Vagina (tissue), 2 donors: ENCODE results near the gene ABHD12.

ENCODE experiments used
- CTCF ChIP-seq, 3 experiments: fragments of 450-650 bp in 2 of 3; fragments of 200-600 bp in 1 of 3; sonication (generic) in 1 of 3; IDR thresholded peaks; one replicate each; pipeline ENCODE4 v1.5.1; 2017 to 2019; ENCODE audit warnings: antibody characterized with exemption in 3 of 3, mild to moderate bottlenecking in 2 of 3, moderate library complexity in 2 of 3
- POLR2A ChIP-seq, 2 donors: fragments of 450-650 bp; IDR thresholded peaks; one replicate each; pipeline ENCODE4 v1.6.1; 2017; ENCODE audit warnings: antibody characterized with exemption in 2 of 2, mild to moderate bottlenecking in 2 of 2, moderate library complexity in 2 of 2
- POLR2AphosphoS5 ChIP-seq, 2 donors: sonication (generic); formaldehyde crosslinking; IDR thresholded peaks; one replicate each; pipeline ENCODE4 v1.9.0; 2017; ENCODE audit warnings: antibody characterized with exemption in 2 of 2, mild to moderate bottlenecking in 2 of 2, low read depth in 1 of 2; ENCODE audit not compliant: insufficient read depth in 1 of 2

- no peak for TF ChIP-seq POLR2A (IDR thresholded peaks at IDR 0.05)
- TF ChIP-seq CTCF (IDR thresholded peaks at IDR 0.05), result no peak
- no peak for TF ChIP-seq POLR2AphosphoS5 (IDR thresholded peaks at IDR 0.05; ENCODE audit: insufficient read depth in 1 of 2, low read depth in 1 of 2)
These were observed 22.1 kb downstream of the ABHD12 start for GRCh38 chr20:25368526-25368925.
